A673 (cell line): Measurements from ENCODE around the gene HDAC7. TPM values are rescaled to one million over a fixed set of nuclear protein-coding genes. Genes with fewer than 3 reads are reported as not detected.

Source experiments
- BruUV-seq: library from RNA; stranded (reverse); fragments of 400-500 nt; replicated peaks from 2 replicates; lab custom pipeline; 2021; lab: Mats Ljungman, UMichigan
- CTCF ChIA-PET: fragments of 300-600 bp; sonication (Branson Sonifier 250); formaldehyde crosslinking; loops from one replicate; lab custom pipeline; 2022; ENCODE audit warnings: antibody characterized with exemption; lab: Charles Lee
- POLR2A ChIA-PET: fragments of 300-600 bp; sonication (Branson Sonifier 250); formaldehyde crosslinking; loops from one replicate; lab custom pipeline; 2022; ENCODE audit warnings: antibody characterized with exemption; ENCODE audit not compliant: low non-redundant PET; lab: Charles Lee
- DNase-seq: peaks from one replicate; pipeline ENCODE4 v3.0.0-alpha.2; 2015; ENCODE audit warnings: low spot score
- H3K27ac ChIP-seq: fragments of 200-600 bp; sonication (generic); 2 replicates; pipeline ENCODE4 v1.5.1; 2016; ENCODE audit warnings: mixed run types, low read depth, mild to moderate bottlenecking, mixed read lengths, antibody characterized with exemption, low read length; ENCODE audit not compliant: poor library complexity, severe bottlenecking
- H3K27me3 ChIP-seq: fragments of 200-600 bp; sonication (generic); replicated peaks from 2 replicates; pipeline ENCODE4 v1.6.1; 2017; ENCODE audit warnings: mixed run types, low read depth, mild to moderate bottlenecking, mixed read lengths, antibody characterized with exemption, low read length; ENCODE audit not compliant: insufficient read depth, poor library complexity
- H3K36me3 ChIP-seq: fragments of 200-600 bp; sonication (generic); 2 replicates; pipeline ENCODE4 v1.6.1; 2016; ENCODE audit warnings: mixed run types, mild to moderate bottlenecking, mixed read lengths, antibody characterized with exemption, low read length; ENCODE audit not compliant: insufficient read depth, poor library complexity, severe bottlenecking
- H3K4me1 ChIP-seq: fragments of 200-600 bp; sonication (generic); 2 replicates; pipeline ENCODE4 v1.6.1; 2017; ENCODE audit warnings: mixed run types, mild to moderate bottlenecking, mixed read lengths, antibody characterized with exemption, low read length; ENCODE audit not compliant: insufficient read depth, poor library complexity, severe bottlenecking
- H3K4me3 ChIP-seq: fragments of 200-600 bp; sonication (generic); 2 replicates; pipeline ENCODE4 v1.5.1; 2016; ENCODE audit warnings: low read depth, mixed run types, mild to moderate bottlenecking, mixed read lengths, low read length; ENCODE audit not compliant: poor library complexity, severe bottlenecking
- H3K9me3 ChIP-seq: fragments of 200-600 bp; sonication (generic); 2 replicates; pipeline ENCODE4 v1.6.1; 2016; ENCODE audit warnings: mixed run types, low read depth, mild to moderate bottlenecking, mixed read lengths, antibody characterized with exemption, low read length; ENCODE audit not compliant: poor library complexity, severe bottlenecking
- EZH2 ChIP-seq: fragments of 200-600 bp; sonication (generic); IDR thresholded peaks from 2 replicates; pipeline ENCODE4 v1.6.1; 2017; ENCODE audit warnings: borderline replicate concordance, low read depth, mild to moderate bottlenecking, mixed read lengths, antibody characterized with exemption, low read length; ENCODE audit not compliant: poor library complexity, severe bottlenecking
- intact Hi-C: fragments of 100-400 bp; cut with micrococcal nuclease; formaldehyde crosslinking; loops from one replicate; pipeline ENCODE4 v1.10.0; 2022; ENCODE audit not compliant: unreplicated experiment
- total RNA-seq: library from RNA; stranded (reverse); gene quantifications from 2 replicates; pipeline ENCODE4 v1.2.3, GENCODE V29; 2021
- TF ChIP-seq, protein P1 (sequence below): fragments of 300-800, 200-600 bp; sonication (generic); conservative IDR thresholded peaks from 2 replicates; pipeline ENCODE4 v1.5.1; 2017; ENCODE audit warnings: low read depth, mild to moderate bottlenecking, antibody characterized with exemption, low read length, moderate library complexity, mixed read lengths

Gene HDAC7
- total RNA-seq, 1 experiment from 2014 or later, result 58.9 TPM

GRCh38 chr12:47813511-47814196, 6.0 kb downstream of the HDAC7 start:
- Histone ChIP-seq H3K9me3 (no peaks in the 10 kb centered on the region), H3K4me1 (peaks cover 72% of the 10 kb centered on the region), H3K4me3 (peak overlapping the region; percentile 43), H3K27ac (peak overlapping the region; percentile 78), H3K27me3 (no peaks in the 10 kb centered on the region), H3K36me3 (no peaks in the 10 kb centered on the region)
- no peak for TF ChIP-seq EZH2
- TF ChIP-seq, protein P1, sequence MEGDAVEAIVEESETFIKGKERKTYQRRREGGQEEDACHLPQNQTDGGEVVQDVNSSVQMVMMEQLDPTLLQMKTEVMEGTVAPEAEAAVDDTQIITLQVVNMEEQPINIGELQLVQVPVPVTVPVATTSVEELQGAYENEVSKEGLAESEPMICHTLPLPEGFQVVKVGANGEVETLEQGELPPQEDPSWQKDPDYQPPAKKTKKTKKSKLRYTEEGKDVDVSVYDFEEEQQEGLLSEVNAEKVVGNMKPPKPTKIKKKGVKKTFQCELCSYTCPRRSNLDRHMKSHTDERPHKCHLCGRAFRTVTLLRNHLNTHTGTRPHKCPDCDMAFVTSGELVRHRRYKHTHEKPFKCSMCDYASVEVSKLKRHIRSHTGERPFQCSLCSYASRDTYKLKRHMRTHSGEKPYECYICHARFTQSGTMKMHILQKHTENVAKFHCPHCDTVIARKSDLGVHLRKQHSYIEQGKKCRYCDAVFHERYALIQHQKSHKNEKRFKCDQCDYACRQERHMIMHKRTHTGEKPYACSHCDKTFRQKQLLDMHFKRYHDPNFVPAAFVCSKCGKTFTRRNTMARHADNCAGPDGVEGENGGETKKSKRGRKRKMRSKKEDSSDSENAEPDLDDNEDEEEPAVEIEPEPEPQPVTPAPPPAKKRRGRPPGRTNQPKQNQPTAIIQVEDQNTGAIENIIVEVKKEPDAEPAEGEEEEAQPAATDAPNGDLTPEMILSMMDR, result no peak
- ChIA-PET CTCF (interaction anchor here (0.9 to 2.2 kb wide), 3 partner anchors 11 to 98 kb away, joined by 3 to 11 read pairs (median 4); no protein-coding TSS in a partner anchor), POLR2A (interaction anchor here (0.7 kb wide), 1 partner anchor 354 kb away, joined by 3 read pairs; no protein-coding TSS in a partner anchor)
- no peak for DNase-seq
- intact Hi-C loops, result no loop called here
- BruUV-seq, result no TSS peak

DNA sequence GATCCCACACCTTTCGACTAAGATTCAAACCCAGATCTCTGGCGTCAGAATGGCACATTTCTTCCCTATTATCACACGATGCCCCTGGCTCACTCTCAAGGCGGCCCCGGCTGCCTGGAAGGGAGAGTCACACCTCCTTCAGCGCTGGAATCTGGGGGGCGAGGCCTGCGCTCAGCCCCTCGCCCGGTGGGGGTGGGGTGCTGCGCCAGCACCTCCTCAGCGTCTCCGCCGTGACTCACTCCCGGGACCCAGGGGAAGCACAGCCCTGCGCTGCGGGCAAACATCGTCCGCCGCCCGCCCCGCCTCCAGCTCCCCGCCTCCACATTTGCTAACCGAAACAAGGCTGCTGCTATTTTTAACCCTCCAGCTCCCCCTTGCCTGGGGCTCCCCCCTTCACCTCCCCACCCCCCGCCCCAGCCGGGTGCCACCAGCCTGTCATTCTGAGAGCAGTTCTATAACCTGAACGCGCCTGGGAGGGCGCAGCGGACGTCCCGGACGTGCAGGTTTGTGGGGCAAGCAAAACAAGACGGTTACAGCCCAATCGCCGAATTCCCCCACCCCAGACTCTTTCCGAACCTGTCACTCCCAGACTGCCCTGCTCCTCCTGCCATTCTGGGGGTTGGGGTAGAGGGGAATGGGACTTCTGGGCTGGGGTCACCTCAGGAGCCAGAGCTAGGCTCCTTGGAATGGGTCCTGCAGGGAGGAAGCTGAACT, 6.7 kb downstream of the HDAC7 start:
- Histone ChIP-seq H3K4me1 (peaks cover 68% of the 10 kb centered on the region), H3K36me3 (no peaks in the 10 kb centered on the region), H3K9me3 (no peaks in the 10 kb centered on the region), H3K27ac (peak overlapping the region; percentile 78), H3K4me3 (peak overlapping the region; percentile 43), H3K27me3 (no peaks in the 10 kb centered on the region)
- TF ChIP-seq, protein P1, result no peak
- TF ChIP-seq EZH2, result no peak
- BruUV-seq, result no TSS peak
- intact Hi-C loops, result no loop called here
- peak; percentile 89 for DNase-seq
- ChIA-PET CTCF (interaction anchor here (0.9 to 2.2 kb wide), 3 partner anchors 11 to 98 kb away, joined by 3 to 11 read pairs (median 4); no protein-coding TSS in a partner anchor), POLR2A (interaction anchor here (0.7 kb wide), 1 partner anchor 355 kb away, joined by 3 read pairs; no protein-coding TSS in a partner anchor)

GRCh38 chr12:47811581-47812484, 7.9 kb downstream of the HDAC7 start:
- H3K4me1 ChIP-seq, result peaks cover 57% of the 10 kb centered on the region
- CTCF ChIA-PET, result interaction anchor here (1.5 to 2.2 kb wide), 2 partner anchors 26 to 97 kb away, joined by 3 to 11 read pairs; no protein-coding TSS in a partner anchor
- H3K27ac ChIP-seq, result peak overlapping the region; percentile 78
- BruUV-seq, result no TSS peak
- no peaks in the 10 kb centered on the region for H3K9me3 ChIP-seq
- no peaks in the 10 kb centered on the region for H3K36me3 ChIP-seq
- TF ChIP-seq, protein P1, result no peak
- no peak for TF ChIP-seq EZH2
- no peaks in the 10 kb centered on the region for H3K27me3 ChIP-seq
- intact Hi-C loops, result no loop called here
- POLR2A ChIA-PET, result interaction anchor here (0.5 kb wide), 1 partner anchor 359 kb away, joined by 5 read pairs; no protein-coding TSS in a partner anchor
- no peak overlapping the region for H3K4me3 ChIP-seq
- no peak for DNase-seq
